Heart right ventricle (tissue), 16 donors: ENCODE measurements around the gene THSD7B. TPM values are rescaled to one million over a fixed set of nuclear protein-coding genes. Genes with fewer than 3 reads are reported as not detected.
"Not testable (repeated sequence)": the region's sequence is repeated elsewhere in the genome, so short reads cannot be mapped to it uniquely, and the experiment has no call there.

ENCODE experiments used
- ATAC-seq, 8 donors: fragments of 200-7000 bp; cut with Tn5 transposase; one replicate each; pipeline ENCODE4 v1.9.1; 2020; ENCODE audit warnings: mild to moderate bottlenecking in 8 of 8, moderate library complexity in 8 of 8, moderate number of reproducible peaks in 1 of 8
- DNase-seq, 2 donors: peaks; one replicate each; pipeline ENCODE4 v3.0.0-alpha.2; 2020
- H3K27ac ChIP-seq, 10 donors: fragments of 200-600 bp; sonication (generic) in 2 of 10; one replicate each; pipeline versions ENCODE4 v1.5.0 to v1.8.0; 2020 to 2022; ENCODE audit warnings: mild to moderate bottlenecking in 3 of 10
- H3K27me3 ChIP-seq, 7 donors: fragments of 200-600 bp; one replicate each; pipeline ENCODE4 v1.8.0; 2021 to 2022; ENCODE audit warnings: mild to moderate bottlenecking in 2 of 7
- H3K36me3 ChIP-seq, 9 donors: fragments of 200-600 bp; sonication (generic) in 1 of 9; one replicate each; pipeline versions ENCODE4 v1.5.0 to v1.8.0; 2020 to 2022; ENCODE audit warnings: mild to moderate bottlenecking in 2 of 9
- H3K4me1 ChIP-seq, 9 donors: fragments of 200-600 bp; sonication (generic) in 1 of 9; one replicate each; pipeline versions ENCODE4 v1.5.0 to v1.8.0; 2020 to 2022; ENCODE audit warnings: mild to moderate bottlenecking in 4 of 9
- H3K4me3 ChIP-seq, 10 donors: fragments of 200-600 bp; sonication (generic) in 2 of 10; one replicate each; pipeline versions ENCODE4 v1.5.0 to v1.8.0; 2020 to 2022; ENCODE audit warnings: mild to moderate bottlenecking in 7 of 10, moderate library complexity in 2 of 10
- H3K9me3 ChIP-seq, 11 donors: fragments of 200-600 bp in 10 of 11; sonication (generic) in 2 of 11; one replicate each; pipeline versions ENCODE4 v1.5.0 to v1.8.0; 2013 to 2022; ENCODE audit warnings: mild to moderate bottlenecking in 2 of 11, control low read depth in 1 of 11, moderate library complexity in 1 of 11
- CTCF ChIP-seq, 9 donors: fragments of 200-600 bp; sonication (generic) in 2 of 9; IDR thresholded peaks; one replicate each; pipeline versions ENCODE4 v1.5.0 to v1.8.0; 2021 to 2022; ENCODE audit warnings: antibody characterized with exemption in 9 of 9, mild to moderate bottlenecking in 5 of 9, moderate library complexity in 1 of 9
- WGBS, 2 donors: extraction: QIAGEN DNeasy Blood & Tissue Kit; methylation state at CpG; one replicate each; pipeline ENCODE4 v1.1.7; 2013; ENCODE audit warnings: inconsistent platforms in 1 of 2; 5-methylcytosine and 5-hydroxymethylcytosine counted together
- intact Hi-C, 10 donors: fragments of 100-400 bp; cut with DNase I; formaldehyde crosslinking; loops; one replicate each; pipeline versions ENCODE4 v1.11.1 to v1.14.2; 2022
- polyA plus RNA-seq, 2 donors: library from polyadenylated mRNA; stranded (reverse); fragments of 200-250 nt; gene quantifications; one replicate each; pipeline ENCODE4 v1.2.3, GENCODE V29; 2013
- total RNA-seq, 10 donors: library from RNA; stranded (reverse); fragmentation: NEBNext Ultra II Directional in 3 of 10; extraction: Animal tissue kit (Norgen Biotek cat#: 25700) in 3 of 10; gene quantifications; one replicate each; pipeline versions ENCODE4 v1.2.1 to v1.2.4, GENCODE V29; 2021 to 2023
- donor health status: Arrhythmogenic right ventricular cardiomyopathy.
- donor health status: ischemic (EF 13 %, LVEDD 7.1; RV severe dilation, severe dysfunction).
- donor health status: healthy with polysubstance abuse.
- donor health status: DM: no; HTN: yes; CAD: no.
- donor health status: DM: no; HTN: no; CAD: no.
- donor health status: ischemic (EF 25% LVEDD 6.9; RV normal size, moderate dysfunction).
- donor health status: ischemic (EF 25% LVEDD 5.7; RV mildly dilated, moderate dysfunction).
- donor health status: healthy.
- donor health status: DM: yes; HTN: yes; CAD: no.
- donor health status: Ischemic cardiomyopathy.
- donor health status: ischemic (EF 35%, LVEDD 5.7; RV mildly dilated, moderate dysfunction).
- donor health status: nonischemic (EF 11% LVEDD 7.7; RV severe dilation, severe dysfunction).
- donor health status: DM: yes; HTN: yes; CAD: no.
- donor health status: PGD.
- donor health status: ischemic (EF 29% LVEDD 5.4; RV normal size, mild dysfunction).
- donor health status: nonischemic (EF 23%, LVEDD 6.1; RV moderate dilation, normal function).

The THSD7B gene
- total and polyA plus RNA-seq, 12 donors = 0.01 to 0.39 (median 0.18) TPM

- DNase-seq = no peak
- no peak for TF ChIP-seq CTCF (IDR thresholded peaks at IDR 0.05)
- Histone ChIP-seq H3K9me3 (no peaks in the 10 kb centered on the region), H3K27ac (peak overlapping the region in 1 of 10 donors; percentile 31), H3K4me1 (no peaks in the 10 kb centered on the region), H3K4me3 (no peak overlapping the region), H3K27me3 (no peaks in the 10 kb centered on the region), H3K36me3 (no peaks in the 10 kb centered on the region)
- ATAC-seq = peak in 4 of 8 donors; percentile 38 to 71 (median 62)
- 25 to 32% methylated on average over 5 of the region's 5 CpGs for WGBS, 2 donors
- intact Hi-C loops = no loop called here
These were observed 201.1 kb downstream of the THSD7B start for GRCh38 chr2:136966485-136966884.

DNA sequence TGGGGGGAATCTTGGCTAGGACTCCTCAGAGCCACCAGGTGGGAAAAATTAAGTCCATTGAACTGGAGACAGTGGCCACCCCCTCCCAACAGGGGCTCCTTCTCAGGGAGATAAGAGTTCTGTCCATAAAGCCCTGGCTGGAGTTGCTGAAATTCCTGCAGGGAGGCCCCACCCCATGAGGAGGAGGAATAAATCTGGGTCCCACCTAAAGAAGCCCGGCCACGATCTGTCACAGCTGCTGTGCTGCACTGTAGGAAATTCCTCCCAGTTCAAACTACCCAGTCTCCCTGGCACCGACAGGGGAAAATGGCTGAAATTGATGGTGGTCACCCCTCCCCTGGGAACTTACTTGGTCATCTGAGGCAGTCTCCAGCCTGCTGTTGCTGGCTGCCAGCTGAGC lies 215.0 kb downstream of the THSD7B start:
- TF ChIP-seq CTCF (IDR thresholded peaks at IDR 0.05) = no peak
- DNase-seq (no peak), ATAC-seq (no peak)
- no peaks in the 10 kb centered on the region for H3K4me1 ChIP-seq
- H3K4me3 ChIP-seq = no peak overlapping the region
- intact Hi-C loops = no loop called here
- H3K36me3 ChIP-seq = no peaks in the 10 kb centered on the region
- no peaks in the 10 kb centered on the region for H3K27me3 ChIP-seq
- H3K9me3 ChIP-seq = peaks cover 0 to 10% (median 0%) of the 10 kb centered on the region in 11 donors
- 79 to 88% methylated on average over 3 of the region's 3 CpGs for WGBS, 2 donors
- no peak overlapping the region for H3K27ac ChIP-seq

GRCh38 chr2:136981689-136982088 lies 216.3 kb downstream of the THSD7B start:
- H3K4me3 ChIP-seq, H3K4me1 ChIP-seq, intact Hi-C loops, H3K27me3 ChIP-seq, H3K9me3 ChIP-seq, H3K36me3 ChIP-seq, H3K27ac ChIP-seq, DNase-seq: not testable (repeated sequence)
- ATAC-seq = peak in 2 of 8 donors; percentile 35 to 72
- 42 to 43% methylated on average over 6 of the region's 6 CpGs for WGBS, 2 donors

GRCh38 chr2:136985044-136985443 lies 219.7 kb downstream of the THSD7B start:
- no peak for ATAC-seq

More at GRCh38 chr2:136985044-136985443, 219.7 kb downstream of the THSD7B start:
- H3K27me3 ChIP-seq = no peaks in the 10 kb centered on the region
- intact Hi-C loops = no loop called here
- no peak overlapping the region for H3K4me3 ChIP-seq
- H3K9me3 ChIP-seq = no peaks in the 10 kb centered on the region
- DNase-seq = no peak
- no peak for TF ChIP-seq CTCF (IDR thresholded peaks at IDR 0.05)
- H3K36me3 ChIP-seq = no peaks in the 10 kb centered on the region
- WGBS, 2 donors = 45 to 47% methylated on average over 4 of the region's 4 CpGs
- H3K4me1 ChIP-seq = no peaks in the 10 kb centered on the region
- H3K27ac ChIP-seq = no peak overlapping the region
